ENCODE measurements around the gene HTRA1. TPM values are rescaled to one million over a fixed set of nuclear protein-coding genes. Genes with fewer than 3 reads are reported as not detected.

Gene HTRA1
- total and polyA plus RNA-seq, 7 donors = 22.7 to 162 (median 119) TPM

- WGBS, 2 donors = 90 to 93% methylated on average over 5 of the region's 5 CpGs
- H3K27ac ChIP-seq = peak overlapping the region in 3 of 4 donors; percentile 47 to 72 (median 58)
- intact Hi-C loops (cut with DNase I) = no loop called here
- peaks cover 0 to 28% (median 28%) of the 10 kb centered on the region in 4 donors for H3K4me1 ChIP-seq
- no peaks in the 10 kb centered on the region for H3K27me3 ChIP-seq
- no peak for DNase-seq
- no peaks in the 10 kb centered on the region for H3K36me3 ChIP-seq
- no peak overlapping the region for H3K4me3 ChIP-seq
- no peak for TF ChIP-seq POLR2A (IDR thresholded peaks at IDR 0.05)
- TF ChIP-seq CTCF (IDR thresholded peaks at IDR 0.05) = no peak
- no peak for TF ChIP-seq EP300 (IDR thresholded peaks at IDR 0.05)
- TF ChIP-seq POLR2AphosphoS5 (IDR thresholded peaks at IDR 0.05) = no peak
- no peaks in the 10 kb centered on the region for H3K9me3 ChIP-seq
Observed at GRCh38 chr10:122468307-122468925, 7.1 kb downstream of the HTRA1 start.

- DNase-seq = no peak
- Histone ChIP-seq H3K9me3 (no peaks in the 10 kb centered on the region), H3K4me1 (peaks cover 0 to 28% (median 24%) of the 10 kb centered on the region in 4 donors), H3K27me3 (no peaks in the 10 kb centered on the region), H3K4me3 (no peak overlapping the region), H3K27ac (peak overlapping the region; percentile 47 to 72 (median 53)), H3K36me3 (no peaks in the 10 kb centered on the region)
- intact Hi-C loops (cut with DNase I) = no loop called here
- TF ChIP-seq POLR2A (IDR thresholded peaks at IDR 0.05) (no peak), POLR2AphosphoS5 (IDR thresholded peaks at IDR 0.05) (peak; percentile 38 to 77 (median 56)), CTCF (IDR thresholded peaks at IDR 0.05) (no peak), EP300 (IDR thresholded peaks at IDR 0.05) (peak in 2 of 4 donors; percentile 22 to 45)
- 76 to 78% methylated on average over 11 of the region's 11 CpGs for WGBS, 2 donors
Observed at GRCh38 chr10:122468926-122469781, 7.8 kb downstream of the HTRA1 start.

GRCh38 chr10:122469848-122470247, 8.5 kb downstream of the HTRA1 start:
- 90 to 91% methylated on average over 4 of the region's 4 CpGs for WGBS, 2 donors
- Histone ChIP-seq H3K9me3 (no peaks in the 10 kb centered on the region), H3K36me3 (no peaks in the 10 kb centered on the region), H3K27me3 (no peaks in the 10 kb centered on the region), H3K27ac (peak overlapping the region in 3 of 4 donors; percentile 47 to 68 (median 58)), H3K4me1 (peaks cover 0 to 32% (median 25%) of the 10 kb centered on the region in 4 donors), H3K4me3 (no peak overlapping the region)
- DNase-seq = no peak
- intact Hi-C loops (cut with DNase I) = no loop called here
- TF ChIP-seq EP300 (IDR thresholded peaks at IDR 0.05) (no peak), POLR2A (IDR thresholded peaks at IDR 0.05) (no peak), CTCF (IDR thresholded peaks at IDR 0.05) (no peak), POLR2AphosphoS5 (IDR thresholded peaks at IDR 0.05) (no peak)

DNA sequence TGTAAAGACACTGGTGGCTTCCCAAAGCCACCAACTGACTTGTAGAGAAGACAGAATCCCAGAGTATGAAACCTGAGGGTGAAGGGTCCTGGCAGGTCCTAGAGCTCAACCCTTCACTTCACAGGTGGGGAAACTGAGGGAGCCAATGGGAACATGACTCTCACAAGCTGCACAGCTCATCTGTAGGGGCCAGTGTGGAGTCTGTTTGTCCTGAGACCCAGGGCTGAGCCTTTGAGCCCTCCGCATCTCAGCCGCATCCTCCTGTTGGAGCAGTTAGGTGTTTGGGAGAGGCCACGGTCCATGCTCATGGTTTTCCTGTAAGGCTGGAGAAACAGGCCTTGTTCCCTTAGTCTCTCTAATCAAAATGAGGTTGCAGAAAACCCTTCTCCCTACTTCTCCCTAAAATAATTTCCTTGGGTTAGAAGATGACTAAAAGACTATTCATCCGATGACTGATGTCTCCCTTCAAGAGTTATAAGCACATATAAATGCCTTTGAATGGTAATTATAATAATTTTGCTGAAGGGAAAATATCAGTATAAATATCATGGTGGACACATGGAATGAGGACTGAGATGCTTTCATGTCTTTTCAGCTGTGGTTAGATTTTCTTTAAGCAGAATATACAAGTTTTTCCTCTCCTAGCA, 10.3 kb downstream of the HTRA1 start:
- no peak for DNase-seq
- Histone ChIP-seq H3K4me3 (no peak overlapping the region), H3K27ac (no peak overlapping the region), H3K36me3 (no peaks in the 10 kb centered on the region), H3K9me3 (no peaks in the 10 kb centered on the region), H3K4me1 (peaks cover 0 to 50% (median 43%) of the 10 kb centered on the region in 4 donors), H3K27me3 (no peaks in the 10 kb centered on the region)
- TF ChIP-seq EP300 (IDR thresholded peaks at IDR 0.05) (no peak), POLR2A (IDR thresholded peaks at IDR 0.05) (no peak), POLR2AphosphoS5 (IDR thresholded peaks at IDR 0.05) (no peak), CTCF (IDR thresholded peaks at IDR 0.05) (no peak)
- intact Hi-C loops (cut with DNase I) = no loop called here
- 96 to 97% methylated on average over 4 of the region's 4 CpGs for WGBS, 2 donors

All from sigmoid colon (tissue), 7 donors.